CD4-positive, alpha-beta T cell (primary cell): Measurements from ENCODE around the gene TIMP3. TPM values are rescaled to one million over a fixed set of nuclear protein-coding genes. Genes with fewer than 3 reads are reported as not detected.

ENCODE experiments used
- ATAC-seq: fragments of 200-7000 bp; cut with Tn5 transposase; one replicate; pipeline ENCODE4 v1.10.0; 2022; ENCODE audit warnings: mild to moderate bottlenecking; ENCODE audit not compliant: poor library complexity
- CTCF ChIA-PET: fragments of 350-600 bp; sonication (Branson Sonifier 250); formaldehyde crosslinking; loops from one replicate; lab custom pipeline; 2021; ENCODE audit warnings: antibody characterized with exemption, inconsistent platforms; lab: Charles Lee
- POLR2A ChIA-PET: fragments of 350-600 bp; sonication (Branson Sonifier 250); formaldehyde crosslinking; loops from one replicate; lab custom pipeline; 2021; ENCODE audit warnings: antibody characterized with exemption, inconsistent platforms; lab: Charles Lee
- DNase-seq, 14 experiments: peaks; one replicate each; pipeline ENCODE4 v3.0.0-alpha.2; 2013 to 2020; ENCODE audit warnings: mixed read lengths in 2 of 14
- H3K27ac ChIP-seq, 2 donors: one replicate each; pipeline versions ENCODE4 v1.5.1 to v1.7.0; 2013; ENCODE audit warnings: low read length in 2 of 2, low read depth in 1 of 2, mild to moderate bottlenecking in 1 of 2
- H3K27me3 ChIP-seq, 2 experiments: 1 replicate in 1 of 2; 2 replicates in 1 of 2; pipeline versions ENCODE4 v1.6.1 to v1.7.0; 2013; ENCODE audit warnings: low read length in 2 of 2, control low read depth in 1 of 2, mild to moderate bottlenecking in 1 of 2, moderate library complexity in 1 of 2; ENCODE audit not compliant: insufficient read depth in 2 of 2, control insufficient read depth in 1 of 2
- H3K36me3 ChIP-seq: one replicate; pipeline ENCODE4 v1.6.1; 2013; ENCODE audit warnings: low read length, control low read depth; ENCODE audit not compliant: insufficient read depth
- H3K4me1 ChIP-seq: one replicate; pipeline ENCODE4 v1.6.1; 2013; ENCODE audit warnings: low read length, control low read depth; ENCODE audit not compliant: insufficient read depth
- H3K4me3 ChIP-seq: one replicate; pipeline ENCODE4 v1.5.1; 2013; ENCODE audit warnings: mild to moderate bottlenecking, low read length, moderate library complexity
- H3K9me3 ChIP-seq, 2 experiments: 1 replicate in 1 of 2; 2 replicates in 1 of 2; pipeline versions ENCODE4 v1.6.1 to v1.7.0; 2013; ENCODE audit warnings: low read length in 2 of 2, mild to moderate bottlenecking in 2 of 2, control low read depth in 1 of 2, moderate library complexity in 1 of 2; ENCODE audit not compliant: control insufficient read depth in 1 of 2, insufficient read depth in 1 of 2
- H3K27ac Mint-ChIP-seq: one replicate; pipeline ENCODE4 v1.8.0; 2020; ENCODE audit warnings: mixed read lengths
- H3K27me3 Mint-ChIP-seq: one replicate; pipeline ENCODE4 v1.8.0; 2021; ENCODE audit warnings: mixed read lengths
- H3K36me3 Mint-ChIP-seq: one replicate; pipeline ENCODE4 v1.8.0; 2021; ENCODE audit warnings: low read depth, mixed read lengths
- H3K4me1 Mint-ChIP-seq: one replicate; pipeline ENCODE4 v1.8.0; 2021; ENCODE audit warnings: low read depth, mixed read lengths
- H3K4me3 Mint-ChIP-seq: one replicate; pipeline ENCODE4 v1.8.0; 2020; ENCODE audit warnings: mild to moderate bottlenecking, mixed read lengths
- H3K9me3 Mint-ChIP-seq: one replicate; pipeline ENCODE4 v1.8.0; 2020; ENCODE audit warnings: mixed read lengths
- CTCF ChIP-seq: fragments of 200-600 bp; IDR thresholded peaks from one replicate; pipeline ENCODE4 v1.8.0; 2022; ENCODE audit warnings: antibody characterized with exemption, mild to moderate bottlenecking
- intact Hi-C, 2 experiments: fragments of 100-400 bp; cut with DNase I in 1 of 2; cut with micrococcal nuclease in 1 of 2; formaldehyde crosslinking; loops; one replicate each; pipeline versions ENCODE4 v1.15.1 to v1.9.0; 2023 to 2025; cut with DNase I, micrococcal nuclease
- total RNA-seq, 174 experiments: library from RNA in 2 of 174; stranded (reverse) in 2 of 174; gene quantifications; one replicate each; pipeline ENCODE4 v1.2.3 and lab custom pipeline; 2021 to 2026

TIMP3 gene
- total RNA-seq, 2 experiments from 2014 or later, result 0.06 TPM; not detected in 1

GRCh38 chr22:32837803-32838202 is 36.3 kb downstream of the TIMP3 start:
- Histone ChIP-seq H3K27ac (no peak overlapping the region), H3K9me3 (no peaks in the 10 kb centered on the region), H3K4me1 (no peaks in the 10 kb centered on the region), H3K36me3 (no peaks in the 10 kb centered on the region), H3K4me3 (no peak overlapping the region), H3K27me3 (no peaks in the 10 kb centered on the region)
- no peak for DNase-seq
- CTCF ChIA-PET, result no interaction called here
- H3K27ac Mint-ChIP-seq, result no peak overlapping the region
- intact Hi-C loops, result loop anchor here in 1 of 2 experiments (5.0 kb wide), 1 partner anchor 149 kb away; no protein-coding TSS in a partner anchor
- POLR2A ChIA-PET, result no interaction called here
- H3K9me3 Mint-ChIP-seq, result no peaks in the 10 kb centered on the region
- H3K36me3 Mint-ChIP-seq, result no peaks in the 10 kb centered on the region
- no peak for ATAC-seq
- no peaks in the 10 kb centered on the region for H3K27me3 Mint-ChIP-seq
- no peak overlapping the region for H3K4me3 Mint-ChIP-seq
- H3K4me1 Mint-ChIP-seq, result no peaks in the 10 kb centered on the region
- no peak for TF ChIP-seq CTCF

- Mint-ChIP-seq H3K27ac (no peak overlapping the region), H3K36me3 (no peaks in the 10 kb centered on the region), H3K4me3 (no peak overlapping the region), H3K4me1 (no peaks in the 10 kb centered on the region), H3K9me3 (no peaks in the 10 kb centered on the region), H3K27me3 (peaks cover 4% of the 10 kb centered on the region)
- H3K9me3 ChIP-seq, result no peaks in the 10 kb centered on the region
- intact Hi-C loops, result loop anchor here in 1 of 2 experiments (5.0 kb wide), 1 partner anchor 147 kb away; no protein-coding TSS in a partner anchor
- DNase-seq, result no peak
- no peak overlapping the region for H3K27ac ChIP-seq
- ATAC-seq, result no peak
- TF ChIP-seq CTCF, result no peak
- POLR2A ChIA-PET, result no interaction called here
- H3K36me3 ChIP-seq, result no peaks in the 10 kb centered on the region
- H3K4me3 ChIP-seq, result no peak overlapping the region
- no peaks in the 10 kb centered on the region for H3K4me1 ChIP-seq
- no peaks in the 10 kb centered on the region for H3K27me3 ChIP-seq
- CTCF ChIA-PET, result no interaction called here
These were observed 38.5 kb downstream of the TIMP3 start for GRCh38 chr22:32839831-32840584.

GRCh38 chr22:32841175-32841574 is 39.7 kb downstream of the TIMP3 start:
- no peak for TF ChIP-seq CTCF
- no peak overlapping the region for H3K27ac ChIP-seq
- no peaks in the 10 kb centered on the region for H3K36me3 ChIP-seq
- H3K36me3 Mint-ChIP-seq, result no peaks in the 10 kb centered on the region
- DNase-seq, result no peak
- no peaks in the 10 kb centered on the region for H3K9me3 Mint-ChIP-seq
- ChIA-PET POLR2A (no interaction called here), CTCF (no interaction called here)
- intact Hi-C loops, result no loop called here
- H3K4me3 ChIP-seq, result no peak overlapping the region
- H3K27me3 Mint-ChIP-seq, result peaks cover 4% of the 10 kb centered on the region
- ATAC-seq, result no peak
- H3K9me3 ChIP-seq, result no peaks in the 10 kb centered on the region
- H3K4me1 Mint-ChIP-seq, result no peaks in the 10 kb centered on the region
- H3K27ac Mint-ChIP-seq, result no peak overlapping the region
- no peaks in the 10 kb centered on the region for H3K4me1 ChIP-seq
- H3K4me3 Mint-ChIP-seq, result no peak overlapping the region
- H3K27me3 ChIP-seq, result no peaks in the 10 kb centered on the region
